Osteoblast (primary cell): ENCODE results near the gene HTR3C. TPM values are rescaled to one million over a fixed set of nuclear protein-coding genes. Genes with fewer than 3 reads are reported as not detected.
"Not testable (repeated sequence)": the region's sequence is repeated elsewhere in the genome, so short reads cannot be mapped to it uniquely, and the experiment has no call there.

Experiments used
- DNase-seq: peaks from one replicate; pipeline ENCODE4 v3.0.0; 2011; ENCODE audit warnings: low spot score, mixed read lengths; ENCODE audit not compliant: insufficient read length; ENCODE audit errors: missing footprints
- H2AFZ ChIP-seq: 2 replicates; pipeline ENCODE4 v1.6.0; 2011; ENCODE audit warnings: mild to moderate bottlenecking, low read length
- H3K27ac ChIP-seq: 2 replicates; pipeline ENCODE4 v1.5.1; 2011; ENCODE audit warnings: mild to moderate bottlenecking, low read depth, low read length, moderate library complexity
- H3K27me3 ChIP-seq: 2 replicates; pipeline ENCODE4 v1.6.0; 2012; ENCODE audit warnings: mild to moderate bottlenecking, control low read depth, inconsistent platforms, low read length, moderate library complexity; ENCODE audit not compliant: insufficient read depth
- H3K36me3 ChIP-seq: 2 replicates; pipeline ENCODE4 v1.5.1; 2011; ENCODE audit warnings: mild to moderate bottlenecking, low read length, control low read depth, moderate library complexity; ENCODE audit not compliant: insufficient read depth
- H3K4me1 ChIP-seq: 2 replicates; pipeline ENCODE4 v1.5.1; 2011; ENCODE audit warnings: mild to moderate bottlenecking, low read length, control low read depth, moderate library complexity; ENCODE audit not compliant: insufficient read depth
- H3K4me2 ChIP-seq: 2 replicates; pipeline ENCODE4 v1.6.0; 2011; ENCODE audit warnings: mild to moderate bottlenecking, low read length; ENCODE audit not compliant: insufficient read depth
- H3K4me3 ChIP-seq: fragments of 200-600 bp; sonication (generic); 3 replicates; pipeline ENCODE4 v1.5.1; 2012; ENCODE audit warnings: mild to moderate bottlenecking, low read length, inconsistent platforms; ENCODE audit not compliant: insufficient read depth
- H3K79me2 ChIP-seq: 2 replicates; pipeline ENCODE4 v1.6.0; 2012; ENCODE audit warnings: mild to moderate bottlenecking, low read length, control low read depth, inconsistent platforms; ENCODE audit not compliant: insufficient read depth
- H3K9me3 ChIP-seq: 2 replicates; pipeline ENCODE4 v1.5.1; 2011; ENCODE audit warnings: low read depth, low read length, control low read depth
- H4K20me1 ChIP-seq: 2 replicates; pipeline ENCODE4 v1.6.0; 2012; ENCODE audit warnings: mild to moderate bottlenecking, low read length, control low read depth; ENCODE audit not compliant: insufficient read depth
- CTCF ChIP-seq: IDR thresholded peaks from 2 replicates; pipeline ENCODE4 v1.5.1; 2011; ENCODE audit warnings: mild to moderate bottlenecking, low read depth, low read length, moderate library complexity; ENCODE audit errors: extremely low read depth
- total RNA-seq: library from RNA; depleted of rRNA; stranded (reverse); fragments of >200 nt; gene quantifications from 2 replicates; pipeline ENCODE4 v1.2.3, GENCODE V29; 2012

HTR3C gene
- total RNA-seq, 1 donor: not detected

DNA sequence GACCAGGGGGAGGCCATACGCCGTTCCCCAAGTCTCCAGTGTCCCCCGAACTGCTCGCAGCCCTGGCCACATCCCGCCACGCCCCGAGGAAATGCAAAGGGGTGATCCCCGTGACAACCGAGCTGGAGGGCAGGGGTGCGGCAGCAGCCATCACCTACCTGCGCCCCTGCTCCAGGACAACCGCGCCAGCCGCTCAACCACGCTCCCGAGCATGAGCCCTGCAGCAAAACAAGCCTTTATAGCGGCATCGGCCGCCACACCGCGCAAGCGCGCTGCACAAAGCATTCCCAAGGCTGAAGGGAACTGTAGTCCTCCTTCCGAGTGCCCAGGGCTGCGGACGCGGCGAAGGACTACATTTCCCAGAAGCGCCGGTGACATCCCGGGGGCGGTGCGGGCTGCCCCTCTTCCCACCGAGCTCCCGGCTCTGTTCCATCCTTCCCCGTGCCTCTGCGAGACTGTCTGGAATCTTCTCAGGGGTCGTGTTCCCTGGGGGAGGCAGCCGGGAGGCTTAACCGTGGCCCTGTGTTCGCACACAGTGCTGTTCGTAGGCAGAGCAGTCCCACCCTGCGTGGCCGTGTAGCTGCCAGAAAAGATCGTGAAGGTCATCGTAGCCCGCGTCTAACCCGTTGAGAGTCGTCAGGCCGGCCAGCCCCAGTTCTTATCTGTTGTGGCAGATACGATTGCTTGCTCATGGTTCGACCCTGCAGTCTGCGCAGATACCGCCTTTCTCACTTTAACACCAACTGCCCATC lies 35.0 kb upstream of the HTR3C start, which contains the start of gene ABCC5:
Gene ABCC5, minus strand, starts transcription at position 213 of the 752 bp plus-strand sequence. CDS start 3,492 bp downstream, outside the sequence.
- DNase-seq: peak; percentile 99
- no peak for TF ChIP-seq CTCF
- peak within 1 kb of the TSS; percentile 49 for H3K27ac ChIP-seq

DNA sequence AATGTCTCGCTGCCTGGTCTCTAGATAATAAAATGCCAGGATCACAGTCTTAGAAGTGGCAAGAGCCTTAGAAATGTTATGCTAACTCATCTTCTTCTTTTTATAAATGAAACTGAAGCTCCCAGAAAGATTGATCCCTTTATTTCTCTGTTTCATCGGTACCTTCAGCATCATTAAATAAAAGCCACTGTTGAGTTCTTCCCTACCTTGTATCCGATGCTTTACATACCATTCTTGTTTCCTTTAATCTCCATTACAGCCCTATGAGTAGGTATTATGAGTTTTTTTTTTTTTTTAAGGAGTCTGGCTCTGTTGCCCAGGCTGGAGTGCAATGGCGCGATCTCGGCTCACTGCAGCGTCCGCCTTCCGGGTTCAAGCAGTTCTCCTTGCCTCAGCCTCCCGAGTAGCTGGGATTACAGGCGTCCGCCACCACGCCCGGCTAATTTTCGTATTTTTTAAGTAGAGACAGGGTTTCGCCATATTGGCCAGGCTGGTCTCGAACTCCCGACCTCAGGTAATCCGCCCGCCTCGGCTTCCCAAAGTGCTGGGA lies 34.3 kb upstream of the HTR3C start:
- peaks cover 4% of the 10 kb centered on the region for H3K36me3 ChIP-seq
- H3K79me2 ChIP-seq: peaks cover 24% of the 10 kb centered on the region
- peak overlapping the region; percentile 100 for H2AFZ ChIP-seq
- H3K4me1 ChIP-seq: peaks cover 13% of the 10 kb centered on the region
- no peaks in the 10 kb centered on the region for H3K27me3 ChIP-seq
- H4K20me1 ChIP-seq: peaks cover 4% of the 10 kb centered on the region
- TF ChIP-seq CTCF: no peak
- peak overlapping the region; percentile 91 for H3K4me3 ChIP-seq
- no peaks in the 10 kb centered on the region for H3K9me3 ChIP-seq
- peak overlapping the region; percentile 100 for H3K4me2 ChIP-seq
- DNase-seq: no peak
- H3K27ac ChIP-seq: peak overlapping the region; percentile 49

More for the DNA sequence above, 35.0 kb upstream of the HTR3C start, which contains the start of gene ABCC5:
- Histone ChIP-seq H3K36me3 (peaks cover 4% of the 10 kb centered on the region), H3K79me2 (peaks cover 24% of the 10 kb centered on the region), H2AFZ (peak within 1 kb of the TSS; percentile 100), H4K20me1 (peaks cover 4% of the 10 kb centered on the region), H3K4me1 (peaks cover 13% of the 10 kb centered on the region), H3K4me3 (peak within 1 kb of the TSS; percentile 91), H3K4me2 (peak within 1 kb of the TSS; percentile 100), H3K27me3 (no peaks in the 10 kb centered on the region), H3K9me3 (no peaks in the 10 kb centered on the region)

DNA sequence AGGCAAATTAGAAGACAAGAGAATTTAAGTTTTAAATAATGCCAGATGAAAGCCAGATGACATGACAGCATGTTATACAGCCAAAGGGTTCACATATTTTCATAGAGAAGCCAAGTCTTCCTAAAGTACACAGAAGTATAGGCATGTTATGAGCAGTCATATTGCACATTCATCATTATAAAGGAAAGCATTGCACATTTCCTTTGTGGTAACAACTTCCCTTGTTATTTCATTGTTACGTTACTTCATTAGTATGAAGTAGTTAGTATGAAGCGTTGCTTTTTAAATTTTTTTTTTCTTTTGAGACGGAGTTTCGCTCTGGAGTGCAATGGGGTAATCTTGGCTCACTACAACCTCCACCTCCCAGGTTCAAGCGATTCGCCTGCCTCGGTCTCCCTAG lies 30.5 kb upstream of the HTR3C start:
- H3K27me3 ChIP-seq: no peaks in the 10 kb centered on the region
- no peaks in the 10 kb centered on the region for H3K36me3 ChIP-seq
- H2AFZ ChIP-seq: no peak overlapping the region
- no peak for TF ChIP-seq CTCF
- no peak overlapping the region for H3K4me2 ChIP-seq
- H3K27ac ChIP-seq: no peak overlapping the region
- H4K20me1 ChIP-seq: no peaks in the 10 kb centered on the region
- H3K4me1 ChIP-seq: no peaks in the 10 kb centered on the region
- H3K79me2 ChIP-seq: no peaks in the 10 kb centered on the region
- no peaks in the 10 kb centered on the region for H3K9me3 ChIP-seq
- no peak overlapping the region for H3K4me3 ChIP-seq
- DNase-seq: no peak

DNA sequence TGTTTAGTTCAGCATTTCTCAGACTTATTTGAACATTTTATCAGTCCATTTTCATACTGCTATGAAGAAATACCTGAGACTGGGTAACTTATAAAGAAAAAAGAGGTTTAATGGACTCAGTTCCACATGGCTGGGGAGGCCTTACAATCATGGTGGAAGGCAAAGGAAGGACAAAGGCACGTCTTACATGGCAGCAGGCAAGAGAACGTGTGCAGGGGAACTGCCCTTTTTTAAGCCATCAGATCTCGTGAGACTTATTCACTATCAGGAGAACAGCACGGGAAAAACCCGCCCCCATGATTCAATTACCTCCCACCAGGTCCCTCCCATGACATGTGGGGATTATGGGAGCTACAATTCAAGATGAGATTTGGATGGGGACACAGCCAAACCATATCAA lies 27.6 kb upstream of the HTR3C start:
- H3K9me3 ChIP-seq, H4K20me1 ChIP-seq, H3K27ac ChIP-seq, H3K4me3 ChIP-seq, H3K4me2 ChIP-seq, H3K27me3 ChIP-seq, H2AFZ ChIP-seq, H3K79me2 ChIP-seq, H3K4me1 ChIP-seq, DNase-seq, H3K36me3 ChIP-seq: not testable (repeated sequence)

GRCh38 chr3:184028275-184028890 lies 24.5 kb upstream of the HTR3C start:
- not testable (repeated sequence) for H3K9me3 ChIP-seq, H3K4me3 ChIP-seq, H3K4me1 ChIP-seq, H3K27ac ChIP-seq, H4K20me1 ChIP-seq, H3K36me3 ChIP-seq, H3K27me3 ChIP-seq, H2AFZ ChIP-seq, H3K79me2 ChIP-seq, DNase-seq, H3K4me2 ChIP-seq
